B cell (primary cell): ENCODE results near the gene TCF7L2.

ENCODE experiments used
- EZH2 ChIP-seq: IDR thresholded peaks from 2 replicates; pipeline ENCODE4 v1.6.1; 2012; ENCODE audit warnings: borderline replicate concordance, low read depth, mild to moderate bottlenecking, moderate library complexity, low read length; ENCODE audit not compliant: insufficient read depth, poor library complexity, severe bottlenecking
- TF ChIP-seq, protein P1 (sequence below): fragments of 200-600 bp; IDR thresholded peaks from one replicate; pipeline ENCODE4 v1.8.0; 2022; ENCODE audit warnings: antibody characterized with exemption, mild to moderate bottlenecking

GRCh38 chr10:112945811-112946210 is 4.2 kb upstream of the TCF7L2 start:
- TF ChIP-seq, protein P1, sequence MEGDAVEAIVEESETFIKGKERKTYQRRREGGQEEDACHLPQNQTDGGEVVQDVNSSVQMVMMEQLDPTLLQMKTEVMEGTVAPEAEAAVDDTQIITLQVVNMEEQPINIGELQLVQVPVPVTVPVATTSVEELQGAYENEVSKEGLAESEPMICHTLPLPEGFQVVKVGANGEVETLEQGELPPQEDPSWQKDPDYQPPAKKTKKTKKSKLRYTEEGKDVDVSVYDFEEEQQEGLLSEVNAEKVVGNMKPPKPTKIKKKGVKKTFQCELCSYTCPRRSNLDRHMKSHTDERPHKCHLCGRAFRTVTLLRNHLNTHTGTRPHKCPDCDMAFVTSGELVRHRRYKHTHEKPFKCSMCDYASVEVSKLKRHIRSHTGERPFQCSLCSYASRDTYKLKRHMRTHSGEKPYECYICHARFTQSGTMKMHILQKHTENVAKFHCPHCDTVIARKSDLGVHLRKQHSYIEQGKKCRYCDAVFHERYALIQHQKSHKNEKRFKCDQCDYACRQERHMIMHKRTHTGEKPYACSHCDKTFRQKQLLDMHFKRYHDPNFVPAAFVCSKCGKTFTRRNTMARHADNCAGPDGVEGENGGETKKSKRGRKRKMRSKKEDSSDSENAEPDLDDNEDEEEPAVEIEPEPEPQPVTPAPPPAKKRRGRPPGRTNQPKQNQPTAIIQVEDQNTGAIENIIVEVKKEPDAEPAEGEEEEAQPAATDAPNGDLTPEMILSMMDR, result no peak
- TF ChIP-seq EZH2, result no peak
